ENCODE data around the gene SGMS1.
"Not testable (repeated sequence)": the region's sequence is repeated elsewhere in the genome, so short reads cannot be mapped to it uniquely, and the experiment has no call there.

The SGMS1 gene

DNA sequence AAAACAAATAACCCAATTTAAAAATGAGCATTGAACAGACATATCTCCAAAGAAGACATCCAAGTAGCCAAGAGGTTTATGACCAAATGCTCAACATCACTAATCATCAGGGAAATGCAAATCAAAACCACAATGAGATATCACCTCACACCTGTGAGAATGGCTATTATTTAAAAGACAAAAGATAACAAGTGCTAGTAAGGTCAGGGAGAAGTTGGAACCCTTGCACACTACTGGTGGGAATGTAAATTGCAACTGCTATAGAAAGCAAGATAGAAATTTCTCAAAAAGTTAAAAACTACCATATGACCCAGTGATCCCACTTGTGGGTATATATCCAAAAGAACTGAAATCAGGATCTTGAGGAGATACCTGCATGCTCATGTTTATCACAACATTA is 49.5 kb downstream of the SGMS1 start:
- H3K4me3 ChIP-seq (ENCODE audit: low read length) = no peak overlapping the region
- no peak for TF ChIP-seq ZNF274 (IDR thresholded peaks at IDR 0.05; ENCODE audit: low read depth, low read length)

DNA sequence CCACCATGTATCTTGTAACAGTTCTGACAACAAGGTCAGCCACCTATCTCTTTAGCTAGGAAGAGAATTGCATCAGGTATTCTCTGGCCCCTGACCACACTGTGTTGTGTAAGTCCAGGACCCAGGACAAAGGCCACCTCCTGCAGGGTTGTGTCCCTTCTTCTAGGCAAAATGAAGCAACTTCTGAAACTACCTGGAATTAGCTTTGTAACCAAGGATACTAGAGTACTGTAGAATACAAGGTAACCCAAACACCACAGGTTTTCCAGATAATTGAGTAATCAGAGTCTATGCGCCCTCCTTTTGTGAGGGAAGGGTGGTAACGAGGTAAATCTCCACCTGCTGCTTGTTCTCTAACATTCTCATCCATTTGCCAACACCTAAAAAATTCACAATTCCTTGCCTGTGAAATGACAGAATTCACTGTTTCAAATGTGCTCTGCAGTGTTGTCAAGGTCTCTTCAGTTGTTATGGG is 51.7 kb downstream of the SGMS1 start:
- no peak for TF ChIP-seq ZNF274 (IDR thresholded peaks at IDR 0.05; ENCODE audit: low read depth, low read length)

DNA sequence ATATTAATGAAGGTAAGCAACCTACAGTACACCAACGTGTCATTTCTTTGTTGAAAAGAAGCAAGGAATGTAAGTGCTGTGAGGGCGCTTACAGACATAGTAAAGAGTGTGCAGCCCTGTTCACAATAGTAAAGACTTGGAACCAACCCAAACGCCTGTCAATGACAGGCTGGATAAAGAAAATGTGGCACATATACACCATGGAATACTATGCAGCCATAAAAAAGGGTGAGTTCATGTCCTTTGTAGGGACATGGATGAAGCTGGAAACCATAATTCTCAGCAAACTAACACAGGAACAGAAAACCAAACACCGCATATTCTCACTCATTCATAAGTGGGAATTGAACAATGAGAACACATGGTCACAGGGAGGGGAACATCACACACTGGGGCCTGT is 55.0 kb downstream of the SGMS1 start:
- not testable (repeated sequence) for H3K4me3 ChIP-seq (ENCODE audit: low read length)

More for the DNA sequence above, 51.7 kb downstream of the SGMS1 start:
- H3K4me3 ChIP-seq (ENCODE audit: low read length) = no peak overlapping the region

DNA sequence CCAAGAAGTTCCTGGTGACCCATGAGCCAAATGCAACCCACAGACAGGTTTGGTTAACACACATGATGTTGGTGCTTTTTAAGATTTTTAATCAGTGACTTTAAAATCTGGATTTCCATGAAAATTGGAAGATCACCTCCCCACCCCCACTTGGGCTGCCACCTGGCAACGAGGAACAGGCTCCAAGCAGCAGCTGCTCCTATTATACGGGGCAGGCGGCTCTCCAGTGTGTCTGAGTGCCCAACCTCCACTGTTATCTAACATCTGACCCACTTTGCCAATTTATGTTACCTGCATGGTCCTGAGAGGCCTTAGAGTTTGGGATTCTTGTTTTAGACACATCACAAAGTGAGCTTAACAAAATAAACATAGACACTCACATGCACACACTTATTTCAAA is 56.4 kb downstream of the SGMS1 start:
- no peak for TF ChIP-seq ZNF274 (IDR thresholded peaks at IDR 0.05; ENCODE audit: low read depth, low read length)
- H3K4me3 ChIP-seq (ENCODE audit: low read length) = no peak overlapping the region

DNA sequence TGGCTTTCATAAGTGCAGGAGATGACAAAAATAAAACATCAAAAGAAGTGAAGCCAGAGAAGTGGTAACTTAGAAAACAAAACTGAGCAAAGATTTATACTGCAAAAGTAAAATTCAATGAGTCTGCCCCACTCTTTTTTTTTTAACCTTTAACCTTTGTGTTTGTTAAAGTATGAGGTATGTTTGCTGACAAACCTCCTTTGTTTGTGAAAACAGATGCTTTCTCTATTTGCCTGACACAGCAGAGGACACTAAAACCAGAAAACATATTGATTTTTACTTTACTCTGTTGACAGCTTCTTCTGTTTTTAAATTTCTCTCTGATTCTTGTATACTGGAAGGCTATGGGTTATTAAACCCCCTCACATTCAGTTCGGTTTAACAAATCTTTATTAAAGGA is 57.6 kb downstream of the SGMS1 start:
- no peak overlapping the region for H3K4me3 ChIP-seq (ENCODE audit: low read length)
- no peak for TF ChIP-seq ZNF274 (IDR thresholded peaks at IDR 0.05; ENCODE audit: low read depth, low read length)

DNA sequence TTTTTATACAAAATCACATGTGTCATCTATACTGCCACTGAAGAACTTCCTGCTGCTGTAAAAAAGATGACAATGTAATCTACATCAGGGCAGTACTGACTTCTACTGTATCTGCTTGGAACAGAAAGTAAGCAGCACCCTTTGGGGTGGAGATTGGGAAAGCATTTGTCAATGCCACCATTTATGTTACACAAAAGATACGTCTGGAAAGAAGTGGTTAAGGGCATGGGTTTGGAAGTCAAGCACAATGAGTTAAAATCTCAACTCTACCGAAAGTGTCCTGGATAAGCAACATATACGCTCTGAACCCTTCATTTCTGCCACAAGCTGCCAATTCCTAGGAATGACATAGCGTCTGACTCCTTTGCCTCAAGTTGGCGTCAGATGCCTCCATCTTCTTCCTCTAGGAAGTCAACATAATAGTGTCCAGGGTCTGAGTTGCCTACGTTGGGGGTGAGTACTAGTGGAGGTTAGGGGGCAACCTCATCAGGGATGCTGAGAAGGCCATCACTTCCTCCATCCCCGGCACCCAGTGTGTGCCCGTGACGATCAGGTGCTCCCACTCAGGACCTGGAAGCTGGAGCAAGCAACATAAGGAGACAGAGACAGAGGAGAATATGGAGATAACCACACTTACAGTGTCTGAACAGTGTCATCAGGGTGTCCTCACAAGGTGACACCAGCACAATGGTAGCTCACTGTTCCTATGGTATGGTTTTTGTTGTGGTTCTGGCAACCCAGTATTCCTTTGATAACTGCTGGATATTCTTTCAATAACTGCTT is 58.3 kb downstream of the SGMS1 start:
- no peak for TF ChIP-seq ZNF274 (IDR thresholded peaks at IDR 0.05; ENCODE audit: low read depth, low read length)
- no peak overlapping the region for H3K4me3 ChIP-seq (ENCODE audit: low read length)

DNA sequence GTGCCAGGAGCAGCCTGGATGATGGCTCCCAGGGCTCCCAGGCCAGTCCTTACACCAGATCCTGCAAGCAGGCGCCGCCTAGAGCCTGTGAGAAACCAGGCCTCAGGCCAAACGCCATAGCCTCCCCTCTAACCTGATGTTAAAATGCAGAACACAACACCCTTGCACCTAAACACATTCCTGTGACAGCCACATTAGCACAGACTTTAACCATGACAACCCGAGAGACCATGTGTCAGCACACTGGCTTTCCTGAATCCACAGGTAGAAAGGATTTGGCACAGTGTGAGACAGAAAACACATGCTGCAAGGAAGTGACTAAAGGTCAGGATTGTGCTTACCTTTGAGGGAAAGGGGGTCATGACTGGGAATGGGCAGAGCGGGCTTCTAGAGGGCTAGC is 59.9 kb downstream of the SGMS1 start:
- no peak overlapping the region for H3K4me3 ChIP-seq (ENCODE audit: low read length)
- TF ChIP-seq ZNF274 (IDR thresholded peaks at IDR 0.05; ENCODE audit: low read depth, low read length) = no peak

DNA sequence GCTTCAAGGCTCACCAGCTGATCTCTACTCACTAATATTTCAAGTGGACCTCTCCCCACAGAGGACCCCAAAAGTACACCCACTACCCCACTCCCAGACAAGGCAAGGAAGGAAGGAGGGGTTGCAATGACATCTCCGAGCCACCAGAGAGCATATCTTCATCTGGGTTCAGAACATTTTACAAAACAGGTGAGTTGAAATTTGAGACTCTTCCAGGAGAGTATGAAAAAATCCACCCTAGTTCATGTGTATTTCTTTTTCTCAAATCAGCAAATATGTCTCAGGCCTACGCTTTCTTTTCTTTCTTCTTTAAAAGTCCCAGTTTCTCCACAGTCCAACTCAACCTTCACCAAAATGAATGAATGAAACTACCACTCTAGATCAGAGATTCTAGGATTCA is 61.9 kb downstream of the SGMS1 start:
- TF ChIP-seq ZNF274 (IDR thresholded peaks at IDR 0.05; ENCODE audit: low read depth, low read length) = no peak
- no peak overlapping the region for H3K4me3 ChIP-seq (ENCODE audit: low read length)

DNA sequence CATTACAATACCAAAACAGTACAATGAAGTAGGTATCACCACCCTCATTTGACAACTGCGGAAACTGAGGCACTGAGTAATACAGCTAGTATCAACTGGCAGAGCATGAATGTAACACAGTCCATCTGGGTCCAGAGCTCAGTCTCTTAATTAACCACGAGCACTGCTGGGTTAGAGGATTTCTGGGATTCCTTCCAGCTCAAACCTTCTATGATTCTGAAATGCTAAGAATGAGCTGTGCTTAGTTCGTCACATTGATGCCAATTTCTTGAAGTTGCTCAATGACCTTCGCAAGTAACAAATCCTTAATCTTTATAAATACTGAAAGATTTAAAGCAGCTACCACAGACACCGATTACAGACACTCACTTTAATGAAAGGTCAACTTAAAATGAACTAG is 62.5 kb downstream of the SGMS1 start:
- TF ChIP-seq ZNF274 (IDR thresholded peaks at IDR 0.05; ENCODE audit: low read depth, low read length) = no peak

DNA sequence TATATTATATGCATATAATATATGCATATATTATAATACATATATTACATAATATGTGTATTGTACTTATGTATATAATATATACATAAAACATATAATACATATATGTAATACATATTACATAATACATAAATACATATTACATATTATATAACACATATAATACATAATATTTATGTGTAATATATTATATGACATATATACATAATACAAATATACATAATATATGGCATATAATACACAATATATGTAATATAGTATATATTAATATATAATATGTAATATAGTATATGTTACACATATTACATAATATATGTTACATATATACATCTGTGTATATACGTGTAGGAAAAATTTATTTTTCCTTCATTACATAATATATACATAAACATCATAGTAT is 63.4 kb downstream of the SGMS1 start:
- H3K4me3 ChIP-seq (ENCODE audit: low read length) = no peak overlapping the region
- no peak for TF ChIP-seq ZNF274 (IDR thresholded peaks at IDR 0.05; ENCODE audit: low read depth, low read length)

More for the DNA sequence above, 62.5 kb downstream of the SGMS1 start:
- no peak overlapping the region for H3K4me3 ChIP-seq (ENCODE audit: low read length)

DNA sequence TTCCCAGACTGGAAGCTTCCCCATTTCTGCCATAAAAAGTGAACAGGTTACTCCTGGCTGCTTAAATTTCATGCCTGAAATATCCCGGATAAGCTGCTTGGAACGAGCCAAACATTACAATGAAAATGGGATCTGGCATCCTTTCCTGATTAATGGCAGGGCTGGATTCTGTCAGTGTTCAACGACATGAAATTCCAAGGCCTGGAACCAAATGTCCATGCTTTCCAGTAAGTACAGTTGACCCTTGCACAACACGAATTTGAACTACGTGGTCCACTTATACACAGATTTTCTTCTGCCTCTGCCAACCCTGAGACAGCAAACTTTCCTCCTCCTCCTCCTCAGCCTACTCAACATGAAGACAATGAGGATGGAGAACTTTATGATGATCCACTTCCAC is 65.4 kb downstream of the SGMS1 start:
- no peak overlapping the region for H3K4me3 ChIP-seq (ENCODE audit: low read length)
- TF ChIP-seq ZNF274 (IDR thresholded peaks at IDR 0.05; ENCODE audit: low read depth, low read length) = no peak

DNA sequence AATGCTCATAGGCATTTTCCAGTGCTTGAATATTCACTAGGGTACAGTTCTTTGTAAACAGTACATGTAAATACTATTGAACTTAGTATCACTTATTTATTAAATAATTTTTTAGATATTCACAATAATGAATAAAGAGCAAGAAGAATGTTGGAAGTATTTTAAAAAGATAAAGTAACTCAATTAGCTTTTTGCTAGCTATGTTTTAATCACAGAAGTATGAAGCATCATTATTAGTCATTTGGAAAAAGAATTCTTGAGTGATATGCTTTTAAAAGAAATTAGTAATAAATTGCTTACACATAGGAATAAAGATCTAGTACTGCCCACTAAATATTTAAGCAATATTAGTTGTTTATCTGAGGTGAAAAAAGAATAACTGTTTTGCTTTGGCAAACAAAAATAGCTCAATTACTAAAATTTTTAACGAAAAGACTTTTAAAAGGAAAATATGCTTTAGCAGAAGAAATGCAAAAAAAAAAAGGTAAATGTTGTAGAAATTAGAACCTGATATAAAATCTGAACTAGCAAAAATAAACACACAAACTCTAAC is 66.5 kb downstream of the SGMS1 start:
- H3K4me3 ChIP-seq (ENCODE audit: low read length) = no peak overlapping the region
- no peak for TF ChIP-seq ZNF274 (IDR thresholded peaks at IDR 0.05; ENCODE audit: low read depth, low read length)

DNA sequence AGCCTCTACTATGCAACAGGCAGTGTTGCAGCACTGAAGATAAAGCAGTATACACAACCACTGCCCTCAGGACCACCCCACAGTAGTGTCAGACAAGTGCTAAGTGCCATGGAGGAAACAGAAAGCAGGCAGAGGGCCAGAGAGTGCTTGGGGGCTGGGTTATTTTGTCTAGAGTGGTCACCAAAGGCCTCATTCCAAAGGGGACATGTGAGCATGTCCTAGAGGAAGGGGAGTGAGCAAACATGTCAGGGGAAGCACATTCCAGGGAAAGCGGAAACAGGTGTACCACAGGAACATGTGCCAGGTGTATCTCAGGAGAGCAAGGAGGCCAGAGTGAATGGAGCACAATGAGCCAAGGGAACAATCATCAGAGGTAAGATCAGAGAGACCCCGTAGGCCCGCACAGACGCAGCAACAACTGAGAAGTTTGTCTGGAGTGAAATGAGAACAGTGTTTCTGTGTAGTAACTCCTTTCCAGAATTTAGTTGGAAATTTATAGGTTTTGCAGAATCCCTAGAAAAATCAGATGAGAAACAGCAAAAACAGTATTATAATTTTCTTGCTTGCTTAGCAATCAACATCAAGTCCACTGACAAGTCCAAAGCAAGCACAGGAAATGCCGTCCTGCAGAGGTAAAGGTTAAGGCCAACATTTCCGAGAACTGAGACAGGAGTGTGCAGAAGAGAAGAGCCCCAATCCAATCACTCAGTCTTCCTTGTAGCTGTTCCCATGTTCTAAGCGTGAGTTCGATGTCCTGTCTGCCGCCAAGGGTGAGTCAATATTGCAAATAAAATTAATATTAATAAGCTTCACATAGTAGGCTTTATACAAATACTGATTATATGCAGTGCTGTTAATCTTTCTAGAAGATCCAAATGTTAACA is 67.3 kb downstream of the SGMS1 start:
- H3K4me3 ChIP-seq (ENCODE audit: low read length) = no peak overlapping the region
- no peak for TF ChIP-seq ZNF274 (IDR thresholded peaks at IDR 0.05; ENCODE audit: low read depth, low read length)

DNA sequence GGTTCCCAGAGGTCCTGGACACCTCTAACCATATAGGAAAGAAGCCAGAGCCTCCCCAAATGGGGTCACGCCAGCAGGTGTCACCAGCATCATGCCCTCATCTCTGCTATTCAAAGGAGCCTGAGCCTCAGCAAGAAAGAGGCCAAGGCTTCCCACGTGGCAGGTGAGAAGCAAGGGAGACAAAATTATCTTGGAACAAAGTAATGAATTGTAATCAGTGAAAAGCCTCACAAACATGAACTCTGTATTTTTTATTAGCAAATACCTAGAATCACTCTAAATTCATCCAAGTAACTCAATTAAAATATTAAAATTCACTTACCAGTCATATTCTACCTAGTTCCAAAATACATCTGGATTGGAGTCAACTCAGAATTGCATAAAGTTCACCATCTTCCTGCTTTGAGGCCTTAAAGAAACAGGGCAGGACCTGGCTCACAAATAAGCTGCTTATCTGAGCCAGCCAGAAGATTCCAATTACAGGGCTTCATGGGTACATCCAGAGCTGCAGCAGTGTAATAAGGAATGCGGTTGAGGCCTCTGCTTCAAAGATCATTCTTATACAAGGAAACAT is 68.7 kb downstream of the SGMS1 start:
- no peak overlapping the region for H3K4me3 ChIP-seq (ENCODE audit: low read length)
- no peak for TF ChIP-seq ZNF274 (IDR thresholded peaks at IDR 0.05; ENCODE audit: low read depth, low read length)
